HCT116 (cell line): ENCODE measurements around the gene POFUT1. TPM values are rescaled to one million over a fixed set of nuclear protein-coding genes. Genes with fewer than 3 reads are reported as not detected.

Experiments used
- ATAC-seq: fragments of 200-7000 bp; cut with Tn5 transposase; 2 replicates; pipeline ENCODE4 v1.9.1; 2020; ENCODE audit warnings: mild to moderate bottlenecking, moderate library complexity
- BruUV-seq: library from RNA; stranded (reverse); fragments of 400-500 nt; replicated peaks from 2 replicates; lab custom pipeline; 2021; lab: Mats Ljungman, UMichigan
- CTCF ChIA-PET: fragments of 300-600 bp; sonication (Branson Sonifier 250); formaldehyde crosslinking; loops from one replicate; lab custom pipeline; 2021; ENCODE audit warnings: antibody characterized with exemption; lab: Charles Lee
- POLR2A ChIA-PET: fragments of 300-600, 350-600 bp; sonication (Branson Sonifier 250); formaldehyde crosslinking; loops from one replicate; lab custom pipeline; 2021; ENCODE audit warnings: antibody characterized with exemption; lab: Charles Lee
- RAD21 ChIA-PET, 2 experiments: fragments of 300-600 bp; sonication (Branson Sonifier 250); formaldehyde crosslinking; loops; one replicate each; lab custom pipeline; 2023; ENCODE audit warnings: low total read pairs in 2 of 2; ENCODE audit not compliant: uncharacterized antibody in 2 of 2, unreplicated experiment in 2 of 2, low non-redundant PET in 1 of 2; lab: Charles Lee
- DNase-seq: peaks from one replicate; pipeline ENCODE4 v3.0.0-alpha.2; 2010; ENCODE audit warnings: low read depth, low spot score
- H2AFZ ChIP-seq: fragments of 200-600 bp; shearing (Covaris generic), sonication (generic); 2 replicates; pipeline ENCODE4 v1.6.1; 2017; ENCODE audit warnings: low read depth, mixed run types, mixed read lengths, antibody characterized with exemption, low read length; ENCODE audit not compliant: poor library complexity, severe bottlenecking
- H3K27ac ChIP-seq: 2 replicates; pipeline ENCODE4 v1.5.1; 2012; ENCODE audit warnings: low read depth, low read length
- H3K27me3 ChIP-seq: fragments of 200-600 bp; sonication (generic); 2 replicates; pipeline ENCODE4 v1.6.1; 2016; ENCODE audit warnings: mixed run types, low read length, mixed read lengths; ENCODE audit not compliant: insufficient read depth
- H3K36me3 ChIP-seq, 2 experiments: fragments of 200-500 bp in 1 of 2; fragments of 200-600 bp in 1 of 2; sonication (Bioruptor generic) in 1 of 2; sonication (generic) in 1 of 2; 2 replicates each; pipeline versions ENCODE4 v1.5.1 to v1.6.1; 2014 to 2016; ENCODE audit warnings: low read length in 2 of 2, inconsistent platforms in 1 of 2, mixed read lengths in 1 of 2, mixed run types in 1 of 2; ENCODE audit not compliant: insufficient read depth in 2 of 2, control insufficient read depth in 1 of 2
- H3K4me1 ChIP-seq, 2 experiments: fragments of 200-600 bp in 1 of 2; sonication (generic) in 1 of 2; 2 replicates each; pipeline versions ENCODE4 v1.5.1 to v1.6.1; 2012 to 2017; ENCODE audit warnings: low read length in 2 of 2, inconsistent platforms in 1 of 2, mild to moderate bottlenecking in 1 of 2, mixed read lengths in 1 of 2, mixed run types in 1 of 2, moderate library complexity in 1 of 2; ENCODE audit not compliant: insufficient read depth in 2 of 2, control insufficient read depth in 1 of 2
- H3K4me2 ChIP-seq: fragments of 200-600 bp; sonication (generic); 2 replicates; pipeline ENCODE4 v1.6.1; 2017; ENCODE audit warnings: mixed run types, low read length, mixed read lengths
- H3K4me3 ChIP-seq, 2 experiments: fragments of 200-600 bp in 1 of 2; sonication (generic) in 1 of 2; replicated peaks in 1 of 2; 2 replicates each; pipeline ENCODE4 v1.5.1; 2011 to 2016; ENCODE audit warnings: low read length in 2 of 2, control low read depth in 1 of 2, low read depth in 1 of 2, mild to moderate bottlenecking in 1 of 2, mixed read lengths in 1 of 2, mixed run types in 1 of 2
- H3K79me2 ChIP-seq: fragments of 200-600 bp; sonication (generic); 2 replicates; pipeline ENCODE4 v1.6.1; 2017; ENCODE audit warnings: mild to moderate bottlenecking, mixed run types, low read length, moderate library complexity, mixed read lengths; ENCODE audit not compliant: insufficient read depth
- H3K9ac ChIP-seq: fragments of 200-600 bp; sonication (generic); 2 replicates; pipeline ENCODE4 v1.6.1; 2016; ENCODE audit warnings: low read length, mixed read lengths
- H3K9me2 ChIP-seq: fragments of 200-600 bp; sonication (generic), shearing (Covaris generic); 2 replicates; pipeline ENCODE4 v1.6.1; 2017; ENCODE audit warnings: mixed run types, mild to moderate bottlenecking, moderate library complexity; ENCODE audit not compliant: insufficient read depth
- H3K9me3 ChIP-seq, 2 experiments: fragments of 200-500 bp in 1 of 2; fragments of 200-600 bp in 1 of 2; sonication (Bioruptor generic) in 1 of 2; sonication (generic) in 1 of 2; 2 replicates each; pipeline ENCODE4 v1.6.1; 2014 to 2017; ENCODE audit warnings: low read length in 2 of 2, mixed read lengths in 2 of 2, inconsistent platforms in 1 of 2, low read depth in 1 of 2, mild to moderate bottlenecking in 1 of 2, mixed run types in 1 of 2, moderate library complexity in 1 of 2; ENCODE audit not compliant: control insufficient read depth in 1 of 2, insufficient read depth in 1 of 2
- H4K20me1 ChIP-seq: fragments of 200-600 bp; sonication (generic), shearing (Covaris generic); 2 replicates; pipeline ENCODE4 v1.6.1; 2017; ENCODE audit warnings: mixed run types, mild to moderate bottlenecking, moderate library complexity; ENCODE audit not compliant: insufficient read depth
- CEBPB ChIP-seq: IDR thresholded peaks from 2 replicates; pipeline ENCODE4 v1.6.1; 2012; ENCODE audit warnings: low read depth
- EGR1 ChIP-seq: IDR thresholded peaks from 2 replicates; pipeline ENCODE4 v1.6.1; 2012; ENCODE audit warnings: low read depth
- FOSL1 ChIP-seq: IDR thresholded peaks from 2 replicates; pipeline ENCODE4 v1.6.1; 2012; ENCODE audit warnings: low read depth
- SRF ChIP-seq: IDR thresholded peaks from 2 replicates; pipeline ENCODE4 v1.6.1; 2012; ENCODE audit warnings: low read depth
- TCF7L2 ChIP-seq: IDR thresholded peaks from 2 replicates; pipeline ENCODE4 v1.7.0; 2011; ENCODE audit warnings: borderline replicate concordance, inconsistent platforms; ENCODE audit not compliant: insufficient read depth, insufficient read length; ENCODE audit errors: extremely low read depth
- intact Hi-C: fragments of 100-400 bp; cut with micrococcal nuclease; formaldehyde crosslinking; loops from 2 replicates; pipeline ENCODE4 v1.10.0; 2022
- total RNA-seq: library from RNA; stranded (reverse); gene quantifications from one replicate; pipeline ENCODE4 v1.2.1, GENCODE V29; 2021; ENCODE audit not compliant: unreplicated experiment
- TF ChIP-seq, protein P1 (sequence below), 3 experiments: fragments of 200-600 bp in 1 of 3; sonication (generic) in 1 of 3; IDR thresholded peaks in 2 of 3; conservative IDR thresholded peaks in 1 of 3; 2 replicates each; pipeline ENCODE4 v1.5.1; 2012 to 2017; ENCODE audit warnings: low read depth in 2 of 3, low read length in 2 of 3, antibody characterized with exemption in 1 of 3, borderline replicate concordance in 1 of 3, control low read depth in 1 of 3, mild to moderate bottlenecking in 1 of 3, mixed read lengths in 1 of 3, mixed run types in 1 of 3, moderate library complexity in 1 of 3; ENCODE audit not compliant: insufficient read depth in 1 of 3
- TF ChIP-seq, protein P2 (sequence below): IDR thresholded peaks from 2 replicates; pipeline ENCODE4 v1.6.1; 2012

POFUT1 gene
- total RNA-seq, 1 experiment from 2014 or later, result 34.5 TPM

DNA sequence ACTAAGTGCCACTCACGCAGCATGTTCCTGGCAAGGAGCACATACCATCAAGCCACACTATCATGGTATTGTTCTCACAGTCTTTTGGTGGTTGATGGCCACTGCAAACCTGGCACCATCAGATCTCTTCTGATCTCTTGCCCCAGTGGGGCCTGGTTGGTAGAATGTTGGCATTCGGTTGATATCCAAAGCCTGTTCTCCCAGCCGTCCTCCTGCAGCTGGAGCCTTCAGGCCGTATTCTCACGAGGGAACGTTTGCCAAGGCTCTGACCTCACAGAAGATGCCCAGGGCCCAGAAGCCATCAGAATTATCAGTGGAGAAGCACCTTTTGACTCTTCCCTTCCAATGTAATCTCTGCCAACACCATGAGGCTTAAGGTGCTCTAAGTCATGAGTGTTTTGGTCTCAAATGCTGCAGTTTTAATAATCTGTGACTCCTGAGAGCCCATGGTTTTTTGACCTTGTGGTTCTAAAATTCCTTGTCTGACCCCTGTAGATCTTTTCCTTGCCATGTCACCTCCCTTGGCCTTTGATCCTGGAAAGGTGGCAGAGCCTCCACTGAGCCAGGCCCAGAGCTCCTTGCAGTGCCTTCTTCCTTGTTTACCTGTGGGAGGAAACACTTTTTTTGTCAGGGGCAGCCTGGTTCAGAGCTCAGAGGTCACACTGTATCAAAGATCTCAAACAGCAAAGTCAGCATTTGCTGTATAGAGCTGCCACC, 27.8 kb downstream of the POFUT1 start:
- intact Hi-C loops, result no loop called here

DNA sequence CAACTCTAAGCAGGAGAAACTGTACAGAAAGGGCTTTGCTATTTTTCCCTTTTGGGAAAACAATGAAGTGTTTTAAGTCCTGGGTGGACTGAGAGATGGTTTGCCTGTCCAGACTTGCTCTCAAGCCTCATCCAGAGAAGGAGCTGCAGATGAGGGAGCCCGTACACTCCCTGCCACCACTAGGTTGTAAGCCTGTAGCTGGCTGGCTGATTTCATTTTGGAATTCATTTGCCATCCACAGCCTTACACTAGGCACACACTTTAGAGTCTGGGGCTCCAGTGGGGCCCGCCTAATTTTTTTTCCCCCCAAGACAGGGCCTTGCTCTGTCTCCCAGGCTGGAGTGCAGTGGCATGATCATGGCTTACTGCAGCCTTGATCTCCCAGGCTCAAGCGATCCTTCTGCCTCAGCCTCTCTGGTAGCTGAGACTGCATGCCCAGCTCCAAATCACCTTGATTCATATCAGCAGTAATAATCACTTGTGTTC, 28.4 kb downstream of the POFUT1 start:
- H3K79me2 ChIP-seq, result no peaks in the 10 kb centered on the region
- no peak for DNase-seq
- H3K36me3 ChIP-seq, result peaks cover 17 to 28% of the 10 kb centered on the region in 2 experiments
- intact Hi-C loops, result no loop called here
- no peak overlapping the region for H3K9ac ChIP-seq
- H3K27me3 ChIP-seq, result no peaks in the 10 kb centered on the region
- no peaks in the 10 kb centered on the region for H4K20me1 ChIP-seq
- CTCF ChIA-PET, result no interaction called here
- H3K9me2 ChIP-seq, result no peaks in the 10 kb centered on the region
- RAD21 ChIA-PET, result no interaction called here
- H3K4me2 ChIP-seq, result no peak overlapping the region
- no TSS peak for BruUV-seq
- no peak overlapping the region for H2AFZ ChIP-seq
- H3K4me3 ChIP-seq, result no peak overlapping the region
- POLR2A ChIA-PET, result no interaction called here
- peaks cover 5 to 6% of the 10 kb centered on the region in 2 experiments; a peak in 2 of 4 replicates for H3K4me1 ChIP-seq
- TF ChIP-seq, protein P1, sequence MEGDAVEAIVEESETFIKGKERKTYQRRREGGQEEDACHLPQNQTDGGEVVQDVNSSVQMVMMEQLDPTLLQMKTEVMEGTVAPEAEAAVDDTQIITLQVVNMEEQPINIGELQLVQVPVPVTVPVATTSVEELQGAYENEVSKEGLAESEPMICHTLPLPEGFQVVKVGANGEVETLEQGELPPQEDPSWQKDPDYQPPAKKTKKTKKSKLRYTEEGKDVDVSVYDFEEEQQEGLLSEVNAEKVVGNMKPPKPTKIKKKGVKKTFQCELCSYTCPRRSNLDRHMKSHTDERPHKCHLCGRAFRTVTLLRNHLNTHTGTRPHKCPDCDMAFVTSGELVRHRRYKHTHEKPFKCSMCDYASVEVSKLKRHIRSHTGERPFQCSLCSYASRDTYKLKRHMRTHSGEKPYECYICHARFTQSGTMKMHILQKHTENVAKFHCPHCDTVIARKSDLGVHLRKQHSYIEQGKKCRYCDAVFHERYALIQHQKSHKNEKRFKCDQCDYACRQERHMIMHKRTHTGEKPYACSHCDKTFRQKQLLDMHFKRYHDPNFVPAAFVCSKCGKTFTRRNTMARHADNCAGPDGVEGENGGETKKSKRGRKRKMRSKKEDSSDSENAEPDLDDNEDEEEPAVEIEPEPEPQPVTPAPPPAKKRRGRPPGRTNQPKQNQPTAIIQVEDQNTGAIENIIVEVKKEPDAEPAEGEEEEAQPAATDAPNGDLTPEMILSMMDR (IDR thresholded peaks at IDR 0.05 in 2 of 3, conservative IDR thresholded peaks at IDR 0.05 in 1 of 3; ENCODE audit: borderline replicate concordance in 1 of 3, insufficient read depth in 1 of 3, low read depth in 2 of 3, low read length in 2 of 3), result no peak
- no peak for ATAC-seq
- no peak overlapping the region for H3K27ac ChIP-seq
- no peaks in the 10 kb centered on the region for H3K9me3 ChIP-seq

More for the DNA sequence above, 27.8 kb downstream of the POFUT1 start:
- Histone ChIP-seq H3K9ac (no peak overlapping the region), H4K20me1 (no peaks in the 10 kb centered on the region), H3K9me2 (no peaks in the 10 kb centered on the region)
- TF ChIP-seq EGR1 (no peak), TCF7L2 (no peak), SRF (no peak), FOSL1 (no peak), CEBPB (no peak)
- TF ChIP-seq, protein P2, sequence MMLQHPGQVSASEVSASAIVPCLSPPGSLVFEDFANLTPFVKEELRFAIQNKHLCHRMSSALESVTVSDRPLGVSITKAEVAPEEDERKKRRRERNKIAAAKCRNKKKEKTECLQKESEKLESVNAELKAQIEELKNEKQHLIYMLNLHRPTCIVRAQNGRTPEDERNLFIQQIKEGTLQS, result no peak
- TF ChIP-seq, all 23 proteins: peak for 0
- POLR2A ChIA-PET, result no interaction called here
- peaks cover 17 to 29% of the 10 kb centered on the region in 2 experiments for H3K36me3 ChIP-seq
- no peak for ATAC-seq
- RAD21 ChIA-PET, result no interaction called here
- no peak overlapping the region for H3K4me2 ChIP-seq
- no TSS peak for BruUV-seq
- no peak overlapping the region for H3K27ac ChIP-seq
- H3K27me3 ChIP-seq, result no peaks in the 10 kb centered on the region
- no peak overlapping the region for H2AFZ ChIP-seq
- no peaks in the 10 kb centered on the region for H3K9me3 ChIP-seq
- H3K4me3 ChIP-seq, result no peak overlapping the region
- CTCF ChIA-PET, result no interaction called here
- H3K4me1 ChIP-seq, result peaks cover 5 to 6% of the 10 kb centered on the region in 2 experiments; a peak in 2 of 4 replicates
- no peaks in the 10 kb centered on the region for H3K79me2 ChIP-seq
- DNase-seq, result no peak
